Measurements from ENCODE around the gene SEMA4F.

SEMA4F gene

GRCh38 chr2:74706741-74707140, 52.7 kb downstream of the SEMA4F start:
- no peak for DNase-seq (ENCODE audit: low read depth in 2 of 2)

DNA sequence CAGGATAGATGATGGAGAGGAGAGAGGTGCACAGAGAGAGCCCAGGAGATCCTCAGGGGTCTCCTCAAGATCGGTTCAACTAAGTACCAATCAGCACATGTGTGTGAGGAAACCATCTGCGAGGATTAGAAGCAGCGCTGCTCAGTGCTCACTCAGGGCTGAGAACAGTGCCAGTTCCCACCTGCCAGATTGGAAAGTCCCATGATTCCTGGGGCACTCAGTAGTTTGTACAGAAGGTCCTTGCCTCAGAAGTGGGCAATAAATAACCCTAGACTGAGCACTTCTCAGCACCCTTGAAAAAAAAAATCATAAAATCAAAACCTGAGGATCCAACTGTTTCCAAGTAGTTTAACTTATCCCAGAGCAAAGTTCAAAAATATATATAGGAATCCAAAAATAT, 53.8 kb downstream of the SEMA4F start:
- no peak for DNase-seq (ENCODE audit: low read depth in 2 of 2)

GRCh38 chr2:74708296-74708695, 54.2 kb downstream of the SEMA4F start:
- DNase-seq (ENCODE audit: low read depth in 2 of 2) = no peak

DNA sequence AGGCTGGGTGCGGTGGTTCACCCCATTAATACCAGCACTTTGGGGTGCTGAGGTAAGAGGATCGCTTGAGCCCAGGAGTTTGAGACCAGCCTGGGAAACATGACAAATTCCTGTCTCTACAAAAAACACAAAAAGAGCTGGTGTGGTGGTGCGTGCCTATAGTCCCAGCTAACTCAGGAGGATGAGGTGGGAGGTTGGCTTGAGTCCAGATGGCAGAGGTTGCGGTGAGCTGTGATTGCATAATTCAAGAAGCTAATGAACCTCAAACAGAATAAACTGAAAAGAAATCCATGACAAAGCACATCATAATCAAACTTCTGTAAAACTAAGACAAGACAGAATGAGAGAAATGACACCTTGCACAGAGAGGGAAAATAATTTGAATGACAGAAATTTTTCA, 54.8 kb downstream of the SEMA4F start:
- DNase-seq (ENCODE audit: low read depth in 2 of 2) = no peak

DNA sequence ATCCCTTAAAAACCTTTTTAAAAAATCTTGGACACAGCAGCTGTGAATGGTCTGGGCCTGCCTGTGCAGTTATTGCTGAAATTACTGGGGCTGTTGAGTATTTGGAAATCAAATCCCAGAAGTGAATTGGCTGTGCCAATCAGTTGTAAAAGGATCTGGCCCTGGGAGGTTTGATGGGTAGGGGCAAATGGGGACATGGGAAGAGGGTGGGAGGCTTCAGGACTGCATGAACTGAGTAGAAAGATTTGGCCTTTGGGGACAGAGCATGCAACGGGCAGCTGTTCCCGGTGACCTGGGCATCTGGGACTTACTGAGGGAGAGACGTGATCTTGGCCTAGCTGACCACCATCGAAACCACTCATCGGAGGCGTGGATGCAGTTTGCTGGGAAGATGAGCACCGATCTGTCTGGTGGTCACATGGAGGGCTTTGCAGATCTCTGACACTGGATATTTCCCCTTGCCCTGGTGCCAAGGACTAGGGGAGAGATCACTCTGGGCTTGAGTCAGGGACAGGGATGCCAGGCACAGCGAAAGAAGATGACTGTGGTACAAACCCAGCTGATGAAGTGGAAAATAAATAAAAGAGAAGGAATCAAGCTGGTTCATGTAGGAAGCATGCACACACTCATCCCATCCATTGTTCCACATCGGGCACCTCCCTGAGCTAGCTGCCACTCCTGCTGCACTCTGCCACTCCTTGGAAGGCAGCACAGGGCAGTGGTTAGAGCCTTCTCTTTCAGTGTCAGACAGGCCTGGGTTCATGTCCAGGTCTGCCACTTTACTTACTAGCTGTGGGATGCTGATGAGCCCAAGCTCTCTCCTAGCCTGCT, 58.4 kb downstream of the SEMA4F start:
- DNase-seq (ENCODE audit: low read depth in 2 of 2) = no peak

- no peak for DNase-seq (ENCODE audit: low read depth in 2 of 2)
Measured at GRCh38 chr2:74714691-74715080, 60.6 kb downstream of the SEMA4F start.

GRCh38 chr2:74715081-74715791, 61.2 kb downstream of the SEMA4F start:
- DNase-seq (ENCODE audit: low read depth in 2 of 2) = peak; percentile 42 to 49

- DNase-seq (ENCODE audit: low read depth in 2 of 2) = no peak
Measured at GRCh38 chr2:74715880-74716279, 61.8 kb downstream of the SEMA4F start.

DNA sequence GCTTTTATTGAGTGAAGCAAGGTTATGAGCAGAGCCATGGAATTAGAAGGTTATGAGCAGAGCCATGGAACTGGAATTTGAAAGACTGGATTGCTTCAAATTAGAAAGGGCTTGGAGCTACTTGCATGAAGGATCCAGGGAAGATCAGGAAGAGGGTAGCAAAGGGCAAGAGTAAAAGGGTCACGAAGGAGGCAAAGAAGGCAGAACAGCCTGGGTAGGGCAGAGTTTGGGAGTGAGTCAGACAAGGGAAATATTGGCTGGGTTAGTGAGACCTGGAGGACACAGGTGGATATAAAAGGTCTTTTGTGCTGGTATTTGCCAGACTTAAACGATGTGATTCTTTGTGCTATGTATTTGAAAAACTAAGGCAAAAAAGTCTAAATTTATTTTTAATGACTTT, 65.0 kb downstream of the SEMA4F start:
- DNase-seq (ENCODE audit: low read depth in 2 of 2) = no peak

GRCh38 chr2:74721316-74721715, 67.3 kb downstream of the SEMA4F start:
- no peak for DNase-seq (ENCODE audit: low read depth in 2 of 2)

GRCh38 chr2:74724496-74724895, 70.4 kb downstream of the SEMA4F start:
- DNase-seq (ENCODE audit: low read depth in 2 of 2) = no peak

DNA sequence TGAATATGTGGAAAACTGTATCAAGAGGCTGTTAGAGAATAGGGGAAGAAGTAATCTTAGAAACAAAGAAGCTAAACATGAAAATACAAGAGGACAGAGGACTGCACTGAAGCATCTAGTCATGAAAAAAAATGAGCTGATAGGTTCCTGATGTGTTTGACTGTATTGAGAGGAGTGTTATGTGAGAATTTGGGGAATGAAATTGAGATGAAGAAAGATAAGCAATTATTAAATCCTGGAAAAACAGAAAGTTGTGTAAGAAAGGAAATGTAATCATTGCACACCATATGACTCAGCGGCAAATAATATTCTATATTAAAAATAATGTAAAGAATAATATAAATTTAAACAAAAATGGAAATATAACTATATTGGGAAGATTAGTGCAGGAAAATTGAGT, 71.2 kb downstream of the SEMA4F start:
- DNase-seq (ENCODE audit: low read depth in 2 of 2) = no peak

DNA sequence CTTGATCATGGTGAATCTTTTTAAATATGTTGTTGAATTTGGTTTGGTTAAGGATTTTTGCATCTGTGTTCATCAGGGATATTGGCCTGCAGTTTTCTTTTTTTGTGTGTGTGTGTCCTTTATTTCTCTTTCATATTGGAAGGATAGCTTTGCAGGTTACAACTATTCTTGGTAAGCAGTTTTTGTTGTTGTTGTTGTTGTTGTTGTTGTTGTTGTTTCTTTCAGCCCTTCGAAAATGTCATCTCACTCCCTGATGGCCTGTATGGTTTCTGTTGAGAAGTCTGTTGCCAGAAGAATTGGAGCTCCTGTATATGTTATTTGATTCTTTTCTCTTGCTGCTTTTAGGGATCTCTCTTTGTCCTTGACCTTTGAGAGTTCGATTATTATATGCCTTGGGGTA, 74.8 kb downstream of the SEMA4F start:
- DNase-seq (ENCODE audit: low read depth in 2 of 2) = no peak

DNA sequence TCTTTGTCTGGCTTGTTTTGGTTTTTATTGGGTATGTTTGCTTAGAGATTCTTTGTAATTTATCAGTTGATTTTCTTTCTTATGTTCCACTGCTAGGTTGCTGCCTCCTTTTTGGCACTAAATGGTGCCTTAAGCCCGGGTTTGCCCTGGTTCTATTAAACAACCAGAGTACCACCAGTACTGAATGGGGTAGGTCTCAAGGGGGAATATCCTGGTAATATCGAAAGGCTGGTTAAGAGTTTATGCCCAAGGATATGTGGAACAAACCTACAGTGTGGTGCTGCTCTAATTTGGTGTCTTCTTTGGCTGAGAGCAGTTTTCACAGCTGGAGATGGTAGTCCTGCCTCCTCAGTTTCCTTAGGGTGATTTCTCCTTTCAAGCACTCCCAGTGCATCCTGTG, 76.5 kb downstream of the SEMA4F start:
- no peak for DNase-seq (ENCODE audit: low read depth in 2 of 2)
